Fibroblast of lung (primary cell): ENCODE results near the gene CDKN2A.

Source experiments
- CTCF ChIP-seq, 2 donors: IDR thresholded peaks in 1 of 2; conservative IDR thresholded peaks in 1 of 2; 1 replicate in 1 of 2; 2 replicates in 1 of 2; pipeline ENCODE4 v1.5.1; 2011 to 2012; ENCODE audit warnings: low read length in 2 of 2, control low read depth in 1 of 2, inconsistent platforms in 1 of 2, low read depth in 1 of 2, mild to moderate bottlenecking in 1 of 2
- EZH2 ChIP-seq: IDR thresholded peaks from 2 replicates; pipeline ENCODE4 v1.5.1; 2012; ENCODE audit warnings: low read length, control low read depth, mild to moderate bottlenecking; ENCODE audit errors: missing control alignments

GRCh38 chr9:22028394-22028793 is 34.2 kb upstream of the CDKN2A start:
- no peak for TF ChIP-seq CTCF (conservative IDR thresholded peaks at IDR 0.05 in 1 of 2, IDR thresholded peaks at IDR 0.05 in 1 of 2; ENCODE audit: low read depth in 1 of 2, low read length in 2 of 2)
- TF ChIP-seq EZH2, result no peak
